ENCODE measurements around the gene GCN1. TPM values are rescaled to one million over a fixed set of nuclear protein-coding genes. Genes with fewer than 3 reads are reported as not detected.

GCN1 gene
- total RNA-seq, 6 donors from 2014 or later, result 48.1 to 140 (median 69.6) TPM

GRCh38 chr12:120240495-120240833, 45.9 kb upstream of the GCN1 start:
- H3K4me3 ChIP-seq, result no peak overlapping the region
- no peaks in the 10 kb centered on the region for H3K27me3 ChIP-seq
- ATAC-seq (ENCODE audit: low FRiP score in 2 of 2) (no peak), DNase-seq (no peak)
- no peaks in the 10 kb centered on the region for H3K36me3 ChIP-seq
- 77 to 83% methylated on average over 2 to 5 of the region's 5 CpGs for WGBS, 2 donors
- H3K27ac ChIP-seq, result peak overlapping the region; percentile 69 to 93 (median 92)
- peaks cover 77 to 93% (median 82%) of the 10 kb centered on the region in 4 donors for H3K4me1 ChIP-seq
- no peak for TF ChIP-seq POLR2A (IDR thresholded peaks at IDR 0.05)
- TF ChIP-seq CTCF (IDR thresholded peaks at IDR 0.05), result no peak
- TF ChIP-seq POLR2AphosphoS5 (IDR thresholded peaks at IDR 0.05), result peak; percentile 45 to 65
- no peak for TF ChIP-seq EP300 (IDR thresholded peaks at IDR 0.05)
- H3K9me3 ChIP-seq, result no peaks in the 10 kb centered on the region

GRCh38 chr12:120239776-120240494, 45.4 kb upstream of the GCN1 start:
- Histone ChIP-seq H3K9me3 (no peaks in the 10 kb centered on the region), H3K27me3 (no peaks in the 10 kb centered on the region), H3K36me3 (no peaks in the 10 kb centered on the region), H3K4me1 (peaks cover 78 to 93% (median 86%) of the 10 kb centered on the region in 4 donors), H3K27ac (peak overlapping the region; percentile 87 to 93 (median 92)), H3K4me3 (no peak overlapping the region)
- DNase-seq (no peak), ATAC-seq (ENCODE audit: low FRiP score in 2 of 2) (no peak)
- WGBS, 2 donors, result 62 to 76% methylated on average over 2 of the region's 2 CpGs
- no peak for TF ChIP-seq EP300 (IDR thresholded peaks at IDR 0.05)
- TF ChIP-seq POLR2A (IDR thresholded peaks at IDR 0.05), result no peak
- TF ChIP-seq POLR2AphosphoS5 (IDR thresholded peaks at IDR 0.05), result no peak
- TF ChIP-seq CTCF (IDR thresholded peaks at IDR 0.05), result no peak

- Histone ChIP-seq H3K27me3 (no peaks in the 10 kb centered on the region), H3K27ac (peak overlapping the region; percentile 87 to 93 (median 92)), H3K4me3 (no peak overlapping the region), H3K36me3 (no peaks in the 10 kb centered on the region), H3K4me1 (peaks cover 86 to 96% (median 90%) of the 10 kb centered on the region in 4 donors), H3K9me3 (no peaks in the 10 kb centered on the region)
- TF ChIP-seq POLR2A (IDR thresholded peaks at IDR 0.05) (no peak), EP300 (IDR thresholded peaks at IDR 0.05) (no peak), POLR2AphosphoS5 (IDR thresholded peaks at IDR 0.05) (no peak), CTCF (IDR thresholded peaks at IDR 0.05) (no peak)
- ATAC-seq (ENCODE audit: low FRiP score in 2 of 2) (no peak), DNase-seq (no peak)
- WGBS, 2 donors, result 55 to 92% methylated on average over 6 to 12 of the region's 12 CpGs
Observed at GRCh38 chr12:120238839-120239445, 44.4 kb upstream of the GCN1 start.

GRCh38 chr12:120238217-120238616, 43.7 kb upstream of the GCN1 start:
- H3K27ac ChIP-seq, result peak overlapping the region; percentile 87 to 93 (median 92)
- no peaks in the 10 kb centered on the region for H3K27me3 ChIP-seq
- 41 to 61% methylated on average over 9 of the region's 9 CpGs for WGBS, 2 donors
- H3K4me3 ChIP-seq, result peak overlapping the region in 1 of 4 donors; percentile 10
- H3K4me1 ChIP-seq, result peaks cover 93 to 97% (median 94%) of the 10 kb centered on the region in 4 donors
- no peaks in the 10 kb centered on the region for H3K9me3 ChIP-seq
- ATAC-seq (ENCODE audit: low FRiP score in 2 of 2), result no peak
- H3K36me3 ChIP-seq, result no peaks in the 10 kb centered on the region
- DNase-seq, result no peak
- TF ChIP-seq POLR2AphosphoS5 (IDR thresholded peaks at IDR 0.05) (peak in 1 of 2 donors; percentile 0), CTCF (IDR thresholded peaks at IDR 0.05) (no peak)

Data from upper lobe of left lung (tissue), 6 donors.